Upper lobe of left lung (tissue), 6 donors: Measurements from ENCODE around the gene ZNF337. TPM values are rescaled to one million over a fixed set of nuclear protein-coding genes. Genes with fewer than 3 reads are reported as not detected.
"Not testable (repeated sequence)": the region's sequence is repeated elsewhere in the genome, so short reads cannot be mapped to it uniquely, and the experiment has no call there.

Source experiments
- ATAC-seq, 2 donors: fragments of 200-7000 bp; cut with Tn5 transposase; one replicate each; pipeline ENCODE4 v1.9.1; 2022; ENCODE audit warnings: mild to moderate bottlenecking in 2 of 2, moderate library complexity in 2 of 2; ENCODE audit not compliant: low FRiP score in 2 of 2
- DNase-seq, 2 donors: peaks; one replicate each; pipeline ENCODE4 v3.0.0-alpha.2; 2019 to 2020
- H3K27ac ChIP-seq, 4 donors: fragments of 200-600 bp; sonication (generic); one replicate each; pipeline ENCODE4 v1.5.1; 2016 to 2019
- H3K27me3 ChIP-seq, 4 donors: fragments of 200-600 bp; sonication (generic); one replicate each; pipeline ENCODE4 v1.5.1; 2017 to 2019
- H3K36me3 ChIP-seq, 4 donors: fragments of 200-600 bp; sonication (generic); one replicate each; pipeline ENCODE4 v1.5.1; 2016 to 2019
- H3K4me1 ChIP-seq, 4 donors: fragments of 200-600 bp; sonication (generic); one replicate each; pipeline ENCODE4 v1.5.1; 2018 to 2019
- H3K4me3 ChIP-seq, 4 donors: fragments of 200-600 bp; sonication (generic); one replicate each; pipeline ENCODE4 v1.5.1; 2017 to 2019; ENCODE audit warnings: mild to moderate bottlenecking in 2 of 4, moderate library complexity in 1 of 4
- H3K9me3 ChIP-seq, 4 donors: fragments of 200-600 bp; sonication (generic); one replicate each; pipeline ENCODE4 v1.5.1; 2018 to 2019
- CTCF ChIP-seq, 6 experiments: fragments of 450-650 bp in 4 of 6; fragments of 200-600 bp in 2 of 6; sonication (generic) in 2 of 6; IDR thresholded peaks; one replicate each; pipeline ENCODE4 v1.5.1; 2016 to 2019; ENCODE audit warnings: antibody characterized with exemption in 6 of 6
- EP300 ChIP-seq, 4 donors: sonication (generic); formaldehyde crosslinking; IDR thresholded peaks; one replicate each; pipeline ENCODE4 v1.5.1; 2017; ENCODE audit warnings: antibody characterized with exemption in 4 of 4, control low read depth in 2 of 4
- POLR2A ChIP-seq, 4 donors: fragments of 450-650 bp; IDR thresholded peaks; one replicate each; pipeline ENCODE4 v1.5.1; 2016 to 2017; ENCODE audit warnings: antibody characterized with exemption in 4 of 4, mild to moderate bottlenecking in 2 of 4
- POLR2AphosphoS5 ChIP-seq, 2 donors: sonication (generic); formaldehyde crosslinking; IDR thresholded peaks; one replicate each; pipeline ENCODE4 v1.5.1; 2017; ENCODE audit warnings: antibody characterized with exemption in 2 of 2
- WGBS, 2 donors: methylation state at CpG; one replicate each; pipeline ENCODE4 v1.1.5; 2017 to 2018; 5-methylcytosine and 5-hydroxymethylcytosine counted together
- total RNA-seq, 6 donors: library from RNA; depleted of rRNA in 4 of 6; stranded (reverse); fragments of >200 nt in 4 of 6; gene quantifications; one replicate each; pipeline versions ENCODE4 v1.1.0 to v1.2.1, GENCODE V29; 2016 to 2021
- donor health status: DM: no; HTN: no; CAD: no; lungs with moderate emphysema.
- donor health status: DM: no; HTN: yes; CAD: no; lungs with severe emphysema.

ZNF337 gene
- total RNA-seq, 6 donors from 2014 or later, result 10.8 to 41.9 (median 14.5) TPM

GRCh38 chr20:25672659-25673235 lies 23.9 kb downstream of the ZNF337 start:
- no peak for DNase-seq
- Histone ChIP-seq H3K27ac (no peak overlapping the region), H3K36me3 (peaks cover 12 to 46% (median 32%) of the 10 kb centered on the region in 4 donors), H3K4me1 (no peaks in the 10 kb centered on the region), H3K4me3 (no peak overlapping the region), H3K27me3 (no peaks in the 10 kb centered on the region), H3K9me3 (no peaks in the 10 kb centered on the region)
- ATAC-seq, result no peak
- no peak for TF ChIP-seq CTCF (IDR thresholded peaks at IDR 0.05)
- no peak for TF ChIP-seq EP300 (IDR thresholded peaks at IDR 0.05)
- TF ChIP-seq POLR2A (IDR thresholded peaks at IDR 0.05), result no peak
- no peak for TF ChIP-seq POLR2AphosphoS5 (IDR thresholded peaks at IDR 0.05)
- WGBS, 2 donors, result 70 to 77% methylated on average over 4 of the region's 4 CpGs

GRCh38 chr20:25669826-25670422 lies 26.7 kb downstream of the ZNF337 start:
- H3K27ac ChIP-seq, result no peak overlapping the region
- no peak for TF ChIP-seq POLR2AphosphoS5 (IDR thresholded peaks at IDR 0.05)
- no peak for TF ChIP-seq EP300 (IDR thresholded peaks at IDR 0.05)
- TF ChIP-seq POLR2A (IDR thresholded peaks at IDR 0.05), result no peak
- no peak for TF ChIP-seq CTCF (IDR thresholded peaks at IDR 0.05)
- H3K4me3 ChIP-seq, result no peak overlapping the region
- no peaks in the 10 kb centered on the region for H3K4me1 ChIP-seq
- DNase-seq (no peak), ATAC-seq (peak in 1 of 2 donors; percentile 40)
- WGBS, 2 donors, result 72 to 78% methylated on average over 6 to 7 of the region's 7 CpGs
- H3K36me3 ChIP-seq, result peaks cover 0 to 18% (median 11%) of the 10 kb centered on the region in 4 donors
- H3K9me3 ChIP-seq, result no peaks in the 10 kb centered on the region
- H3K27me3 ChIP-seq, result no peaks in the 10 kb centered on the region

GRCh38 chr20:25668446-25668845 lies 28.2 kb downstream of the ZNF337 start:
- DNase-seq, result no peak
- H3K27ac ChIP-seq, result no peak overlapping the region
- H3K9me3 ChIP-seq, result no peaks in the 10 kb centered on the region
- H3K27me3 ChIP-seq, result no peaks in the 10 kb centered on the region
- no peak overlapping the region for H3K4me3 ChIP-seq
- H3K4me1 ChIP-seq, result no peaks in the 10 kb centered on the region
- WGBS, 2 donors, result 85 to 87% methylated on average over 4 of the region's 4 CpGs
- TF ChIP-seq CTCF (IDR thresholded peaks at IDR 0.05), result no peak
- peaks cover 0 to 3% (median 0%) of the 10 kb centered on the region in 4 donors for H3K36me3 ChIP-seq
- ATAC-seq, result no peak

- Histone ChIP-seq H3K36me3 (no peaks in the 10 kb centered on the region), H3K27me3 (no peaks in the 10 kb centered on the region), H3K4me3 (no peak overlapping the region), H3K27ac (no peak overlapping the region), H3K9me3 (no peaks in the 10 kb centered on the region), H3K4me1 (no peaks in the 10 kb centered on the region)
- DNase-seq, result no peak
- no peak for ATAC-seq
- TF ChIP-seq POLR2A (IDR thresholded peaks at IDR 0.05), result no peak
- no peak for TF ChIP-seq EP300 (IDR thresholded peaks at IDR 0.05)
- no peak for TF ChIP-seq CTCF (IDR thresholded peaks at IDR 0.05)
- TF ChIP-seq POLR2AphosphoS5 (IDR thresholded peaks at IDR 0.05), result no peak
Observed at GRCh38 chr20:25659999-25660398, 36.7 kb downstream of the ZNF337 start.

- ATAC-seq, result peak in 1 of 2 donors; percentile 11
- Histone ChIP-seq H3K4me3 (no peak overlapping the region), H3K36me3 (no peaks in the 10 kb centered on the region), H3K4me1 (no peaks in the 10 kb centered on the region), H3K27me3 (no peaks in the 10 kb centered on the region), H3K27ac (no peak overlapping the region), H3K9me3 (no peaks in the 10 kb centered on the region)
- DNase-seq, result no peak
- TF ChIP-seq POLR2AphosphoS5 (IDR thresholded peaks at IDR 0.05) (no peak), CTCF (IDR thresholded peaks at IDR 0.05) (no peak), EP300 (IDR thresholded peaks at IDR 0.05) (no peak), POLR2A (IDR thresholded peaks at IDR 0.05) (no peak)
Observed at GRCh38 chr20:25654487-25654886, 42.2 kb downstream of the ZNF337 start.

GRCh38 chr20:25652866-25653265 lies 43.8 kb downstream of the ZNF337 start:
- not testable (repeated sequence) for H3K4me3 ChIP-seq, H3K27ac ChIP-seq, H3K36me3 ChIP-seq, H3K27me3 ChIP-seq, ATAC-seq, DNase-seq, H3K9me3 ChIP-seq, H3K4me1 ChIP-seq
- WGBS, 2 donors, result 95 to 96% methylated on average over 4 of the region's 4 CpGs
